Lung (tissue), 12 donors: ENCODE measurements around the gene KIF5C. TPM values are rescaled to one million over a fixed set of nuclear protein-coding genes. Genes with fewer than 3 reads are reported as not detected.

Experiments
- ATAC-seq: fragments of 200-7000 bp; cut with Tn5 transposase; one replicate; pipeline ENCODE4 v1.9.1; 2020; ENCODE audit warnings: moderate number of reproducible peaks; ENCODE audit not compliant: insufficient read depth, low FRiP score
- DNase-seq, 3 donors: peaks; one replicate each; pipeline ENCODE4 v3.0.0-alpha.2; 2013 to 2017
- H3K27ac ChIP-seq, 2 donors: one replicate each; pipeline ENCODE4 v1.5.1; 2013; ENCODE audit warnings: mild to moderate bottlenecking in 2 of 2, moderate library complexity in 2 of 2, control low read depth in 1 of 2, inconsistent platforms in 1 of 2, low read depth in 1 of 2, low read length in 1 of 2
- H3K27me3 ChIP-seq, 3 donors: one replicate each; pipeline ENCODE4 v1.5.1; 2013; ENCODE audit warnings: low read length in 2 of 3; ENCODE audit not compliant: control insufficient read depth in 3 of 3, insufficient read depth in 3 of 3
- H3K36me3 ChIP-seq, 4 donors: one replicate each; pipeline ENCODE4 v1.5.1; 2013; ENCODE audit warnings: low read length in 4 of 4, mild to moderate bottlenecking in 1 of 4, moderate library complexity in 1 of 4; ENCODE audit not compliant: control insufficient read depth in 4 of 4, insufficient read depth in 4 of 4
- H3K4me1 ChIP-seq, 5 donors: one replicate each; pipeline ENCODE4 v1.5.1; 2013; ENCODE audit warnings: low read length in 5 of 5, mild to moderate bottlenecking in 2 of 5, moderate library complexity in 1 of 5; ENCODE audit not compliant: control insufficient read depth in 5 of 5, insufficient read depth in 5 of 5
- H3K4me3 ChIP-seq: one replicate; pipeline ENCODE4 v1.5.1; 2013; ENCODE audit warnings: mild to moderate bottlenecking, control low read depth, moderate library complexity
- H3K9ac ChIP-seq, 2 donors: one replicate each; pipeline ENCODE4 v1.5.1; 2013; ENCODE audit warnings: low read length in 2 of 2, control low read depth in 1 of 2; ENCODE audit not compliant: insufficient read depth in 1 of 2
- H3K9me3 ChIP-seq, 4 donors: one replicate each; pipeline ENCODE4 v1.5.1; 2013; ENCODE audit warnings: low read length in 3 of 4, mild to moderate bottlenecking in 1 of 4, moderate library complexity in 1 of 4; ENCODE audit not compliant: control insufficient read depth in 4 of 4, insufficient read depth in 3 of 4
- WGBS, 2 donors: extraction: QIAGEN DNeasy Blood & Tissue Kit; methylation state at CpG; one replicate each; pipeline ENCODE4 v1.1.7; 2013; 5-methylcytosine and 5-hydroxymethylcytosine counted together
- polyA plus RNA-seq, 2 donors: library from polyadenylated mRNA; stranded (reverse); fragments of 200-250 nt; gene quantifications; one replicate each; pipeline ENCODE4 v1.2.1, GENCODE V29; 2013
- total RNA-seq, 2 donors: library from RNA; depleted of rRNA in 1 of 2; stranded (reverse); fragments of >200 nt in 1 of 2; gene quantifications; one replicate each; pipeline ENCODE4 v1.2.1, GENCODE V29; 2014 to 2021
- TF ChIP-seq, protein P1 (sequence below): IDR thresholded peaks from 2 replicates; pipeline ENCODE4 v1.5.1; 2012; ENCODE audit warnings: mild to moderate bottlenecking; ENCODE audit errors: control extremely low read depth, extremely low read depth
- donor health status: control.
- donor health status: control.
- donor health status: Bipolar disorder and iron deficiency.
- donor health status: healthy.
- donor health status: DM: yes; HTN: yes; CAD: no.

KIF5C gene
- total and polyA plus RNA-seq, 4 donors = 0.22 to 1.4 (median 0.49) TPM

DNA sequence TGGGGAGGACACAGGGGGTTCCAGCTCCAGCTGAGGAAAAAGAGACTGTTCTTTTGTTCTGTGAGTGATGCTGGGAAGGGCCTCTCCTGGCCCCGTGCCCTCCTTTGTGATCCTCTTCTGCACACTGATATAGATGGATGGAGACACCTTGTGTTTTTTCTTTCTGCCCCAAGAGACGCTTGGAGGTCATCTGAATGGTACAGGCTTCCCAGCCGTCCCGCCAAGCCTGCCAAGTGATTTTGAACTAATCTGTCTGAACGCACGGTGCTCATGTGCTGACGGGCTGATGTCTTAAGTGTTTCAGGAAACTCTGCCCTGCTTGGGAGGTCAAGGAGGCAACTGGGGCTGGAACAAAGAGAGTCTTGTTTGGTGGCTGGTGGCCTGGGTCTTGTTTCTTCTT, 57.5 kb downstream of the KIF5C start:
- DNase-seq = peak; percentile 39 to 61 (median 53)

DNA sequence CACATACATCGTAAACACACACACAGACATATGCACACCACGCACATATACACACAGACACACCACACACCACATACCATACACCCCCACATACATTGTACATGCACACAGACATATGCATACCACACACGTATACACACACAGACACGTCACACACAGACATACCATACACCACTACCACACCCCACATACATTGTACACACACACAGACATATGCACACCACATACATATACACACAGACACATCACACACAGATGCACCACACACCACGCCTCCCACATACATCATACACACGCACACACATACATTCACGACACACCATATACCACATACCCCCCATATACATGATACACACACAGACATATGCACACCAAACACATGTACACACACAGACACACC, 58.4 kb downstream of the KIF5C start:
- Histone ChIP-seq H3K36me3 (no peaks in the 10 kb centered on the region), H3K27ac (no peak overlapping the region), H3K9ac (no peak overlapping the region), H3K4me3 (no peak overlapping the region), H3K9me3 (no peaks in the 10 kb centered on the region), H3K27me3 (no peaks in the 10 kb centered on the region), H3K4me1 (peaks cover 0 to 4% (median 0%) of the 10 kb centered on the region in 5 donors)
- 96 to 99% methylated on average over 7 of the region's 7 CpGs for WGBS, 2 donors
- ATAC-seq (no peak), DNase-seq (no peak)
- TF ChIP-seq, protein P1, sequence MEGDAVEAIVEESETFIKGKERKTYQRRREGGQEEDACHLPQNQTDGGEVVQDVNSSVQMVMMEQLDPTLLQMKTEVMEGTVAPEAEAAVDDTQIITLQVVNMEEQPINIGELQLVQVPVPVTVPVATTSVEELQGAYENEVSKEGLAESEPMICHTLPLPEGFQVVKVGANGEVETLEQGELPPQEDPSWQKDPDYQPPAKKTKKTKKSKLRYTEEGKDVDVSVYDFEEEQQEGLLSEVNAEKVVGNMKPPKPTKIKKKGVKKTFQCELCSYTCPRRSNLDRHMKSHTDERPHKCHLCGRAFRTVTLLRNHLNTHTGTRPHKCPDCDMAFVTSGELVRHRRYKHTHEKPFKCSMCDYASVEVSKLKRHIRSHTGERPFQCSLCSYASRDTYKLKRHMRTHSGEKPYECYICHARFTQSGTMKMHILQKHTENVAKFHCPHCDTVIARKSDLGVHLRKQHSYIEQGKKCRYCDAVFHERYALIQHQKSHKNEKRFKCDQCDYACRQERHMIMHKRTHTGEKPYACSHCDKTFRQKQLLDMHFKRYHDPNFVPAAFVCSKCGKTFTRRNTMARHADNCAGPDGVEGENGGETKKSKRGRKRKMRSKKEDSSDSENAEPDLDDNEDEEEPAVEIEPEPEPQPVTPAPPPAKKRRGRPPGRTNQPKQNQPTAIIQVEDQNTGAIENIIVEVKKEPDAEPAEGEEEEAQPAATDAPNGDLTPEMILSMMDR = no peak

More for the DNA sequence above, 57.5 kb downstream of the KIF5C start:
- Histone ChIP-seq H3K4me1 (peaks cover 0 to 4% (median 0%) of the 10 kb centered on the region in 5 donors), H3K9ac (no peak overlapping the region), H3K9me3 (no peaks in the 10 kb centered on the region), H3K36me3 (no peaks in the 10 kb centered on the region), H3K27ac (no peak overlapping the region), H3K4me3 (no peak overlapping the region), H3K27me3 (no peaks in the 10 kb centered on the region)
- 47 to 65% methylated on average over 7 of the region's 7 CpGs for WGBS, 2 donors
- ATAC-seq = no peak
- TF ChIP-seq, protein P1 = no peak

DNA sequence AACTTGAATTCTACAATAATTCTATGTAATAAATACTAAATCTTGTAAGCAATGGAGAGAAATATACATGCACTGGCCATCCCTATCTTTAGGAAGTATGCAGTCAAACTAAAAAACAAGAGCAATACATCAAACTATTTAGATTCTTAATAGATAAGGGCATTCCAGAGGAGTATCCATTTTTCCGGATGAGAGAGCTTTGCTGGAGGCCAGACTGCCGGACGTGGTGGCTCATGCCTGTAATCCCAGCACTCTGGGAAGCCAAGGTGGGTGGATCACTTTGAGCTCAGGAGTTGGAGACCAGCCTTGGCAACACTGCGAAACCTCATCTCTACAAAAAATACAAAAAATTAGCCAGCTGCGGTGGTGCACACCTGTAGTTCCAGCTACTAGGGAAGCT, 60.8 kb downstream of the KIF5C start:
- no peak overlapping the region for H3K9ac ChIP-seq
- no peak overlapping the region for H3K27ac ChIP-seq
- H3K4me3 ChIP-seq = no peak overlapping the region
- TF ChIP-seq, protein P1 = no peak
- no peaks in the 10 kb centered on the region for H3K36me3 ChIP-seq
- H3K27me3 ChIP-seq = no peaks in the 10 kb centered on the region
- H3K9me3 ChIP-seq = no peaks in the 10 kb centered on the region
- DNase-seq = no peak
- peaks cover 0 to 4% (median 0%) of the 10 kb centered on the region in 5 donors for H3K4me1 ChIP-seq
- 70 to 86% methylated on average over 5 of the region's 5 CpGs for WGBS, 2 donors
- no peak for ATAC-seq

DNA sequence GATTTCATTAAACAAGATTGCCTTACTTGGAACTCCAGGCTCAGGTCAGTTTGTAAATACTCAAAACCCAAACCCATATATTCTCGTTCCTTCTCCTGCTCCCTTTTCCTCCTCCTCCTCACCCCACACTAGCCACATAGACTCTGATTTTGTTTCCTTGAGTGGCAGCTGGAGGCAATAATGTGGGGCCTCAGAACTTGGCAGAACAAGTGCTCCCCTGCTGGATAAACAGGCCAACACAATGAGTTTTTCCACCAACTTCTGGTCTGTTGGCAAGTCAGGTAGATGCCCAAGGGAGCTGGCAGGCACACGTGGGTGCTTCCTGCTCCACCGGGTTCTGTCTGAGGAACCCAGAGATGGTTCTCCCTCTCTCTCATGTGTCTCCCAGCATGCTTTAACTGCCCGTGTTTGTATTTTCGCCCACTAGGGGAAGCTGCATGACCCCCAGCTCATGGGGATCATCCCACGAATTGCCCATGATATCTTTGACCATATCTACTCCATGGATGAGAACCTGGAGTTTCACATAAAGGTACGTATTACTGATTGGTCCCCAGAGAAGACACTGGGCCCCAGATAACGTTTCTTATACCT, 61.9 kb downstream of the KIF5C start:
- no peaks in the 10 kb centered on the region for H3K27me3 ChIP-seq
- H3K9me3 ChIP-seq = no peaks in the 10 kb centered on the region
- H3K4me1 ChIP-seq = peaks cover 0 to 4% (median 0%) of the 10 kb centered on the region in 5 donors
- H3K9ac ChIP-seq = no peak overlapping the region
- TF ChIP-seq, protein P1 = no peak
- no peak overlapping the region for H3K27ac ChIP-seq
- no peak for ATAC-seq
- no peak for DNase-seq
- H3K4me3 ChIP-seq = no peak overlapping the region
- WGBS, 2 donors = 76 to 87% methylated on average over 8 of the region's 8 CpGs
- no peaks in the 10 kb centered on the region for H3K36me3 ChIP-seq
